Spleen (tissue), 7 donors: ENCODE data around the gene PCSK4.

Experiments
- CTCF ChIP-seq, 11 experiments: fragments of 200-600 bp in 7 of 11; fragments of 450-650 bp in 4 of 11; sonication (generic) in 4 of 11; IDR thresholded peaks in 8 of 11; conservative IDR thresholded peaks in 3 of 11; 1 replicate in 7 of 11; 2 replicates in 4 of 11; pipeline versions ENCODE4 v1.4.0 to v1.8.0; 2016 to 2021; ENCODE audit warnings: antibody characterized with exemption in 11 of 11, inconsistent platforms in 4 of 11, mild to moderate bottlenecking in 1 of 11
- POLR2AphosphoS5 ChIP-seq, 3 donors: sonication (generic); formaldehyde crosslinking; IDR thresholded peaks; one replicate each; pipeline ENCODE4 v1.5.1; 2017; ENCODE audit warnings: antibody characterized with exemption in 3 of 3
- donor health status: DM: no; HTN: no; CAD: no; lungs with moderate emphysema.
- donor health status: DM: no; HTN: no; CAD: no.
- donor health status: DM: no; HTN: no; CAD: no.

- TF ChIP-seq CTCF (IDR thresholded peaks at IDR 0.05 in 8 of 11, conservative IDR thresholded peaks at IDR 0.05 in 3 of 11): no peak
- no peak for TF ChIP-seq POLR2AphosphoS5 (IDR thresholded peaks at IDR 0.05)
Measured at GRCh38 chr19:1510442-1510806, 20.3 kb upstream of the PCSK4 start.
